WTC11 (cell line): ENCODE data around the gene XRCC4. TPM values are rescaled to one million over a fixed set of nuclear protein-coding genes. Genes with fewer than 3 reads are reported as not detected.

Source experiments
- ATAC-seq: fragments of 200-7000 bp; cut with Tn5 transposase; 2 replicates; pipeline ENCODE4 v1.10.0; 2021; ENCODE audit warnings: mild to moderate bottlenecking, moderate library complexity
- CTCF ChIA-PET: fragments of 300-600 bp; sonication (Branson Sonifier 250); formaldehyde crosslinking; loops from one replicate; lab custom pipeline; 2021; ENCODE audit warnings: antibody characterized with exemption; lab: Charles Lee
- POLR2A ChIA-PET: fragments of 350-600 bp; sonication (Branson Sonifier 250); formaldehyde crosslinking; loops from one replicate; lab custom pipeline; 2021; ENCODE audit warnings: antibody characterized with exemption; lab: Charles Lee
- DNase-seq: peaks from one replicate; pipeline ENCODE4 v3.0.0; 2021; ENCODE audit warnings: low spot score
- H3K27ac Mint-ChIP-seq: 2 replicates; pipeline ENCODE4 v1.8.0; 2021; ENCODE audit warnings: mixed read lengths
- H3K27me3 Mint-ChIP-seq: 2 replicates; pipeline ENCODE4 v1.8.0; 2021; ENCODE audit warnings: low read depth, mild to moderate bottlenecking, moderate library complexity, mixed read lengths
- H3K36me3 Mint-ChIP-seq: 2 replicates; pipeline ENCODE4 v1.8.0; 2021; ENCODE audit warnings: mixed read lengths
- H3K4me1 Mint-ChIP-seq: 2 replicates; pipeline ENCODE4 v1.8.0; 2022; ENCODE audit warnings: mixed read lengths
- H3K4me3 Mint-ChIP-seq: 2 replicates; pipeline ENCODE4 v1.8.0; 2021; ENCODE audit warnings: mild to moderate bottlenecking, moderate library complexity, mixed read lengths
- H3K9me3 Mint-ChIP-seq: 2 replicates; pipeline ENCODE4 v1.8.0; 2021; ENCODE audit warnings: mixed read lengths
- CREM ChIP-seq: sonication (generic); formaldehyde crosslinking; IDR thresholded peaks from 2 replicates; pipeline ENCODE4 v1.8.1; 2022; ENCODE audit warnings: mild to moderate bottlenecking, missing genetic modification reagents, moderate library complexity
- ESRRA ChIP-seq: sonication (generic); formaldehyde crosslinking; IDR thresholded peaks from 2 replicates; pipeline ENCODE4 v1.8.1; 2022; ENCODE audit warnings: mild to moderate bottlenecking, missing genetic modification reagents, borderline replicate concordance
- GABPB1 ChIP-seq: sonication (generic); formaldehyde crosslinking; IDR thresholded peaks from 2 replicates; pipeline ENCODE4 v1.8.1; 2023; ENCODE audit warnings: mild to moderate bottlenecking, missing genetic modification reagents
- GRHL2 ChIP-seq: fragments of 250-450 bp; sonication (Bioruptor Pico); IDR thresholded peaks from 2 replicates; pipeline ENCODE4 v1.8.0; 2022; ENCODE audit warnings: mild to moderate bottlenecking, moderate library complexity; ENCODE audit not compliant: insufficient replicate concordance, severe bottlenecking
- NFE2L1 ChIP-seq: sonication (generic); formaldehyde crosslinking; IDR thresholded peaks from 2 replicates; pipeline ENCODE4 v1.8.1; 2023; ENCODE audit warnings: missing genetic modification reagents
- NFYB ChIP-seq: sonication (generic); formaldehyde crosslinking; conservative IDR thresholded peaks from 2 replicates; pipeline ENCODE4 v1.8.0; 2022; ENCODE audit warnings: low read depth, missing genetic modification reagents
- PRRX2 ChIP-seq: fragments of 250-450 bp; sonication (Bioruptor Pico); IDR thresholded peaks from 2 replicates; pipeline ENCODE4 v1.8.0; 2021; ENCODE audit warnings: mild to moderate bottlenecking
- SMAD3 ChIP-seq: sonication (generic); formaldehyde crosslinking; IDR thresholded peaks from 2 replicates; pipeline ENCODE4 v1.8.0; 2022; ENCODE audit warnings: missing genetic modification reagents, mild to moderate bottlenecking, borderline replicate concordance
- SOX15 ChIP-seq: fragments of 250-450 bp; sonication (Bioruptor Pico); IDR thresholded peaks from 2 replicates; pipeline ENCODE4 v1.9.0; 2021; ENCODE audit warnings: mild to moderate bottlenecking
- ZBTB21 ChIP-seq: sonication (generic); formaldehyde crosslinking; IDR thresholded peaks from 2 replicates; pipeline ENCODE4 v1.8.1; 2023; ENCODE audit warnings: mild to moderate bottlenecking, missing genetic modification reagents, borderline replicate concordance
- ZBTB43 ChIP-seq: sonication (generic); formaldehyde crosslinking; IDR thresholded peaks from 2 replicates; pipeline ENCODE4 v1.8.1; 2023; ENCODE audit warnings: mild to moderate bottlenecking, missing genetic modification reagents
- ZNF416 ChIP-seq: fragments of 250-450 bp; sonication (Bioruptor Pico); IDR thresholded peaks from 2 replicates; pipeline ENCODE4 v1.9.0; 2021; ENCODE audit warnings: mild to moderate bottlenecking, inconsistent platforms
- total RNA-seq: library from RNA; stranded (reverse); gene quantifications from 3 replicates; pipeline ENCODE4 v1.2.3, GENCODE V29; 2021
- TF ChIP-seq, protein P1 (sequence below): fragments of 200-600 bp; IDR thresholded peaks from 2 replicates; pipeline ENCODE4 v1.8.0; 2022; ENCODE audit warnings: antibody characterized with exemption
- TF ChIP-seq, protein P2 (sequence below): sonication (generic); formaldehyde crosslinking; IDR thresholded peaks from 2 replicates; pipeline ENCODE4 v1.8.0; 2022; ENCODE audit warnings: mild to moderate bottlenecking, missing genetic modification reagents
- TF ChIP-seq, protein P3 (sequence below): sonication (generic); formaldehyde crosslinking; IDR thresholded peaks from 2 replicates; pipeline ENCODE4 v1.8.1; 2022; ENCODE audit warnings: mild to moderate bottlenecking, moderate library complexity, missing genetic modification reagents
- TF ChIP-seq, protein P4 (sequence below): fragments of 250-450 bp; sonication (Bioruptor Pico); IDR thresholded peaks from 2 replicates; pipeline ENCODE4 v1.8.0; 2021; ENCODE audit warnings: mild to moderate bottlenecking
- TF ChIP-seq, protein P5 (sequence below): sonication (generic); formaldehyde crosslinking; IDR thresholded peaks from 2 replicates; pipeline ENCODE4 v1.8.0; 2022; ENCODE audit warnings: missing genetic modification reagents
- TF ChIP-seq, protein P6 (sequence below): sonication (generic); formaldehyde crosslinking; IDR thresholded peaks from 2 replicates; pipeline ENCODE4 v1.8.0; 2023; ENCODE audit warnings: mild to moderate bottlenecking, missing genetic modification reagents

Gene XRCC4
- total RNA-seq, 1 experiment from 2014 or later, result 13.5 TPM

DNA sequence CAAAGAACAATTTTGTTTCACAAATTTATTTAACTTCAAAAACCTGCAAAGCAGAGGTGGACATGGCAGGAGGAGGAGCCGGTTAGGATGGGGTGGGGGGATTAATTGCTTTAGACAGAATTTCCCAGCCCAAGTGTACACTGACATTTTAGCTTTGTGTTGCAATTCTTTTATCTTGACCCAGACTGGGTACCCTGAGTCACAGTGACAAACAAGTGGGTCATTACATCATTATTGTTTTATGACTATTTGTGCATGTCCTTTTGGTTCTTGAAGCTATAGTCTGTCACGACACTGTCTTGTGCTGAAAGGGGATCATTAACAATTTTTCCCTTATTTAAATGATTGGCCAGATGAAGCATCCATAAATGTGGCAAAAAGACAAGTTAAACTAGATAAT lies 309.7 kb downstream of the XRCC4 start:
- no peak for DNase-seq

More for the DNA sequence above, 309.7 kb downstream of the XRCC4 start:
- Mint-ChIP-seq H3K4me1 (peaks cover 3% of the 10 kb centered on the region; the same call in 1 of the 2 replicates), H3K27ac (no peak overlapping the region), H3K9me3 (peaks cover 11% of the 10 kb centered on the region; the same call in 1 of the 2 replicates), H3K27me3 (no peaks in the 10 kb centered on the region), H3K36me3 (no peaks in the 10 kb centered on the region; the same call in 1 of the 2 replicates), H3K4me3 (no peak overlapping the region)
- ATAC-seq, result no peak
- TF ChIP-seq SOX15 (CRISPR knock-in tag), result no peak
- TF ChIP-seq, protein P1, sequence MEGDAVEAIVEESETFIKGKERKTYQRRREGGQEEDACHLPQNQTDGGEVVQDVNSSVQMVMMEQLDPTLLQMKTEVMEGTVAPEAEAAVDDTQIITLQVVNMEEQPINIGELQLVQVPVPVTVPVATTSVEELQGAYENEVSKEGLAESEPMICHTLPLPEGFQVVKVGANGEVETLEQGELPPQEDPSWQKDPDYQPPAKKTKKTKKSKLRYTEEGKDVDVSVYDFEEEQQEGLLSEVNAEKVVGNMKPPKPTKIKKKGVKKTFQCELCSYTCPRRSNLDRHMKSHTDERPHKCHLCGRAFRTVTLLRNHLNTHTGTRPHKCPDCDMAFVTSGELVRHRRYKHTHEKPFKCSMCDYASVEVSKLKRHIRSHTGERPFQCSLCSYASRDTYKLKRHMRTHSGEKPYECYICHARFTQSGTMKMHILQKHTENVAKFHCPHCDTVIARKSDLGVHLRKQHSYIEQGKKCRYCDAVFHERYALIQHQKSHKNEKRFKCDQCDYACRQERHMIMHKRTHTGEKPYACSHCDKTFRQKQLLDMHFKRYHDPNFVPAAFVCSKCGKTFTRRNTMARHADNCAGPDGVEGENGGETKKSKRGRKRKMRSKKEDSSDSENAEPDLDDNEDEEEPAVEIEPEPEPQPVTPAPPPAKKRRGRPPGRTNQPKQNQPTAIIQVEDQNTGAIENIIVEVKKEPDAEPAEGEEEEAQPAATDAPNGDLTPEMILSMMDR, result no peak
- TF ChIP-seq, protein P2, sequence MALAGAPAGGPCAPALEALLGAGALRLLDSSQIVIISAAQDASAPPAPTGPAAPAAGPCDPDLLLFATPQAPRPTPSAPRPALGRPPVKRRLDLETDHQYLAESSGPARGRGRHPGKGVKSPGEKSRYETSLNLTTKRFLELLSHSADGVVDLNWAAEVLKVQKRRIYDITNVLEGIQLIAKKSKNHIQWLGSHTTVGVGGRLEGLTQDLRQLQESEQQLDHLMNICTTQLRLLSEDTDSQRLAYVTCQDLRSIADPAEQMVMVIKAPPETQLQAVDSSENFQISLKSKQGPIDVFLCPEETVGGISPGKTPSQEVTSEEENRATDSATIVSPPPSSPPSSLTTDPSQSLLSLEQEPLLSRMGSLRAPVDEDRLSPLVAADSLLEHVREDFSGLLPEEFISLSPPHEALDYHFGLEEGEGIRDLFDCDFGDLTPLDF, result no peak
- no peak for TF ChIP-seq GABPB1 (CRISPR knock-in tag)
- TF ChIP-seq ZNF416, result no peak
- no peak for TF ChIP-seq PRRX2 (CRISPR knock-in tag)
- no peak for TF ChIP-seq NFE2L1 (CRISPR knock-in tag)
- TF ChIP-seq, protein P3, sequence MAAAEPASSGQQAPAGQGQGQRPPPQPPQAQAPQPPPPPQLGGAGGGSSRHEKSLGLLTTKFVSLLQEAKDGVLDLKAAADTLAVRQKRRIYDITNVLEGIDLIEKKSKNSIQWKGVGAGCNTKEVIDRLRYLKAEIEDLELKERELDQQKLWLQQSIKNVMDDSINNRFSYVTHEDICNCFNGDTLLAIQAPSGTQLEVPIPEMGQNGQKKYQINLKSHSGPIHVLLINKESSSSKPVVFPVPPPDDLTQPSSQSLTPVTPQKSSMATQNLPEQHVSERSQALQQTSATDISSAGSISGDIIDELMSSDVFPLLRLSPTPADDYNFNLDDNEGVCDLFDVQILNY (CRISPR knock-in tag), result no peak
- TF ChIP-seq, protein P4, sequence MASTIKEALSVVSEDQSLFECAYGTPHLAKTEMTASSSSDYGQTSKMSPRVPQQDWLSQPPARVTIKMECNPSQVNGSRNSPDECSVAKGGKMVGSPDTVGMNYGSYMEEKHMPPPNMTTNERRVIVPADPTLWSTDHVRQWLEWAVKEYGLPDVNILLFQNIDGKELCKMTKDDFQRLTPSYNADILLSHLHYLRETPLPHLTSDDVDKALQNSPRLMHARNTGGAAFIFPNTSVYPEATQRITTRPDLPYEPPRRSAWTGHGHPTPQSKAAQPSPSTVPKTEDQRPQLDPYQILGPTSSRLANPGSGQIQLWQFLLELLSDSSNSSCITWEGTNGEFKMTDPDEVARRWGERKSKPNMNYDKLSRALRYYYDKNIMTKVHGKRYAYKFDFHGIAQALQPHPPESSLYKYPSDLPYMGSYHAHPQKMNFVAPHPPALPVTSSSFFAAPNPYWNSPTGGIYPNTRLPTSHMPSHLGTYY, result no peak
- no peak for TF ChIP-seq GRHL2 (CRISPR knock-in tag)
- TF ChIP-seq, protein P5, sequence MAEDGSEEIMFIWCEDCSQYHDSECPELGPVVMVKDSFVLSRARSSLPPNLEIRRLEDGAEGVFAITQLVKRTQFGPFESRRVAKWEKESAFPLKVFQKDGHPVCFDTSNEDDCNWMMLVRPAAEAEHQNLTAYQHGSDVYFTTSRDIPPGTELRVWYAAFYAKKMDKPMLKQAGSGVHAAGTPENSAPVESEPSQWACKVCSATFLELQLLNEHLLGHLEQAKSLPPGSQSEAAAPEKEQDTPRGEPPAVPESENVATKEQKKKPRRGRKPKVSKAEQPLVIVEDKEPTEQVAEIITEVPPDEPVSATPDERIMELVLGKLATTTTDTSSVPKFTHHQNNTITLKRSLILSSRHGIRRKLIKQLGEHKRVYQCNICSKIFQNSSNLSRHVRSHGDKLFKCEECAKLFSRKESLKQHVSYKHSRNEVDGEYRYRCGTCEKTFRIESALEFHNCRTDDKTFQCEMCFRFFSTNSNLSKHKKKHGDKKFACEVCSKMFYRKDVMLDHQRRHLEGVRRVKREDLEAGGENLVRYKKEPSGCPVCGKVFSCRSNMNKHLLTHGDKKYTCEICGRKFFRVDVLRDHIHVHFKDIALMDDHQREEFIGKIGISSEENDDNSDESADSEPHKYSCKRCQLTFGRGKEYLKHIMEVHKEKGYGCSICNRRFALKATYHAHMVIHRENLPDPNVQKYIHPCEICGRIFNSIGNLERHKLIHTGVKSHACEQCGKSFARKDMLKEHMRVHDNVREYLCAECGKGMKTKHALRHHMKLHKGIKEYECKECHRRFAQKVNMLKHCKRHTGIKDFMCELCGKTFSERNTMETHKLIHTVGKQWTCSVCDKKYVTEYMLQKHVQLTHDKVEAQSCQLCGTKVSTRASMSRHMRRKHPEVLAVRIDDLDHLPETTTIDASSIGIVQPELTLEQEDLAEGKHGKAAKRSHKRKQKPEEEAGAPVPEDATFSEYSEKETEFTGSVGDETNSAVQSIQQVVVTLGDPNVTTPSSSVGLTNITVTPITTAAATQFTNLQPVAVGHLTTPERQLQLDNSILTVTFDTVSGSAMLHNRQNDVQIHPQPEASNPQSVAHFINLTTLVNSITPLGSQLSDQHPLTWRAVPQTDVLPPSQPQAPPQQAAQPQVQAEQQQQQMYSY, result no peak
- TF ChIP-seq CREM, result no peak
- no peak for TF ChIP-seq ESRRA
- TF ChIP-seq SMAD3 (CRISPR knock-in tag), result no peak
- no peak for TF ChIP-seq ZBTB43 (CRISPR knock-in tag)
- no peak for TF ChIP-seq NFYB
- TF ChIP-seq ZBTB21 (CRISPR knock-in tag), result no peak
- TF ChIP-seq, protein P6, sequence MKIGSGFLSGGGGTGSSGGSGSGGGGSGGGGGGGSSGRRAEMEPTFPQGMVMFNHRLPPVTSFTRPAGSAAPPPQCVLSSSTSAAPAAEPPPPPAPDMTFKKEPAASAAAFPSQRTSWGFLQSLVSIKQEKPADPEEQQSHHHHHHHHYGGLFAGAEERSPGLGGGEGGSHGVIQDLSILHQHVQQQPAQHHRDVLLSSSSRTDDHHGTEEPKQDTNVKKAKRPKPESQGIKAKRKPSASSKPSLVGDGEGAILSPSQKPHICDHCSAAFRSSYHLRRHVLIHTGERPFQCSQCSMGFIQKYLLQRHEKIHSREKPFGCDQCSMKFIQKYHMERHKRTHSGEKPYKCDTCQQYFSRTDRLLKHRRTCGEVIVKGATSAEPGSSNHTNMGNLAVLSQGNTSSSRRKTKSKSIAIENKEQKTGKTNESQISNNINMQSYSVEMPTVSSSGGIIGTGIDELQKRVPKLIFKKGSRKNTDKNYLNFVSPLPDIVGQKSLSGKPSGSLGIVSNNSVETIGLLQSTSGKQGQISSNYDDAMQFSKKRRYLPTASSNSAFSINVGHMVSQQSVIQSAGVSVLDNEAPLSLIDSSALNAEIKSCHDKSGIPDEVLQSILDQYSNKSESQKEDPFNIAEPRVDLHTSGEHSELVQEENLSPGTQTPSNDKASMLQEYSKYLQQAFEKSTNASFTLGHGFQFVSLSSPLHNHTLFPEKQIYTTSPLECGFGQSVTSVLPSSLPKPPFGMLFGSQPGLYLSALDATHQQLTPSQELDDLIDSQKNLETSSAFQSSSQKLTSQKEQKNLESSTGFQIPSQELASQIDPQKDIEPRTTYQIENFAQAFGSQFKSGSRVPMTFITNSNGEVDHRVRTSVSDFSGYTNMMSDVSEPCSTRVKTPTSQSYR, result no peak
- CTCF ChIA-PET, result interaction anchor here (2.1 kb wide), 1 partner anchor 43 kb away, joined by 5 read pairs; no protein-coding TSS in a partner anchor
- POLR2A ChIA-PET, result no interaction called here
